H1 (cell line): ENCODE results near the gene BAIAP2L2. TPM values are rescaled to one million over a fixed set of nuclear protein-coding genes. Genes with fewer than 3 reads are reported as not detected.

ENCODE experiments used
- CTCF ChIA-PET: fragments of 300-600 bp; sonication (Branson Sonifier 250); formaldehyde crosslinking; loops from one replicate; lab custom pipeline; 2021; ENCODE audit not compliant: partially characterized antibody; lab: Charles Lee
- POLR2A ChIA-PET: fragments of 300-600 bp; sonication (Branson Sonifier 250); formaldehyde crosslinking; loops from one replicate; lab custom pipeline; 2021; ENCODE audit warnings: inconsistent platforms; ENCODE audit not compliant: partially characterized antibody; lab: Charles Lee
- DNase-seq, 2 experiments: peaks; one replicate each; pipeline versions ENCODE4 v3.0.0 to v3.0.0-alpha.2; 2010 to 2022; ENCODE audit warnings: low spot score in 2 of 2, low read depth in 1 of 2, mixed read lengths in 1 of 2
- FAIRE-seq: peaks from 2 replicates; lab custom pipeline; 2011; peaks lifted over from hg19 to GRCh38; lab: Jason Lieb, UNC
- H2AFZ ChIP-seq: 2 replicates; pipeline ENCODE4 v1.8.1; 2012; ENCODE audit warnings: low read length, inconsistent platforms
- H2AK5ac ChIP-seq: 2 replicates; pipeline ENCODE4 v1.6.1; 2013; ENCODE audit warnings: low read depth, low read length
- H2BK120ac ChIP-seq: replicated peaks from 2 replicates; pipeline ENCODE3; 2013; ENCODE audit warnings: low read depth, low read length, inconsistent platforms
- H2BK12ac ChIP-seq: 2 replicates; pipeline ENCODE4 v1.6.1; 2013; ENCODE audit warnings: low read depth, low read length
- H2BK15ac ChIP-seq: 2 replicates; pipeline ENCODE4 v1.6.1; 2013; ENCODE audit warnings: low read length
- H2BK20ac ChIP-seq: 2 replicates; pipeline ENCODE4 v1.6.1; 2013; ENCODE audit warnings: low read length
- H2BK5ac ChIP-seq: 2 replicates; pipeline ENCODE4 v1.6.1; 2013; ENCODE audit warnings: low read depth, low read length
- H3K14ac ChIP-seq: 2 replicates; pipeline ENCODE4 v1.6.1; 2013; ENCODE audit warnings: inconsistent platforms; ENCODE audit not compliant: insufficient read length
- H3K18ac ChIP-seq: 2 replicates; pipeline ENCODE4 v1.6.1; 2013; ENCODE audit warnings: low read length; ENCODE audit errors: extremely low read depth
- H3K23ac ChIP-seq: 2 replicates; pipeline ENCODE4 v1.6.1; 2013; ENCODE audit warnings: inconsistent platforms; ENCODE audit not compliant: insufficient read length
- H3K23me2 ChIP-seq: 2 replicates; pipeline ENCODE4 v1.6.1; 2013; ENCODE audit warnings: low read depth, low read length
- H3K27ac ChIP-seq: 2 replicates; pipeline ENCODE4 v1.6.1; 2011; ENCODE audit warnings: low read depth, low read length, inconsistent platforms
- H3K27me3 ChIP-seq, 4 experiments: replicated peaks in 1 of 4; 1 replicate in 1 of 4; 2 replicates in 3 of 4; pipeline versions ENCODE4 v1.6.1 to v1.8.1; 2011 to 2013; ENCODE audit warnings: low read length in 3 of 4, mild to moderate bottlenecking in 3 of 4, inconsistent platforms in 2 of 4, mixed read lengths in 2 of 4, moderate library complexity in 1 of 4; ENCODE audit not compliant: control insufficient read depth in 3 of 4, insufficient read depth in 3 of 4; ENCODE audit errors: extremely low read depth in 1 of 4
- H3K36me3 ChIP-seq, 4 experiments: 2 replicates each; pipeline versions ENCODE4 v1.6.1 to v1.8.1; 2011 to 2013; ENCODE audit warnings: mild to moderate bottlenecking in 4 of 4, low read length in 3 of 4, moderate library complexity in 2 of 4, control low read depth in 1 of 4, inconsistent platforms in 1 of 4; ENCODE audit not compliant: insufficient read depth in 4 of 4, control insufficient read depth in 2 of 4
- H3K4ac ChIP-seq: replicated peaks from 2 replicates; pipeline ENCODE3; 2013; ENCODE audit warnings: low read length, low read depth, mixed read lengths, inconsistent platforms; ENCODE audit not compliant: insufficient read length
- H3K4me1 ChIP-seq, 4 experiments: replicated peaks in 1 of 4; 1 replicate in 1 of 4; 2 replicates in 3 of 4; pipeline versions ENCODE4 v1.6.1 to v1.8.1; 2011 to 2013; ENCODE audit warnings: low read length in 3 of 4, inconsistent platforms in 2 of 4, mixed read lengths in 1 of 4; ENCODE audit not compliant: insufficient read depth in 4 of 4, control insufficient read depth in 3 of 4
- H3K4me2 ChIP-seq, 2 experiments: 2 replicates each; pipeline versions ENCODE4 v1.6.1 to v1.8.1; 2011 to 2013; ENCODE audit warnings: low read depth in 2 of 2, low read length in 2 of 2, control low read depth in 1 of 2, inconsistent platforms in 1 of 2, mild to moderate bottlenecking in 1 of 2; ENCODE audit not compliant: insufficient read depth in 1 of 2
- H3K4me3 ChIP-seq, 4 experiments: fragments of 200-600, 300-600 bp in 1 of 4; sonication (generic), shearing (Covaris generic), sonication (Bioruptor Twin) in 1 of 4; 2 replicates each; pipeline versions ENCODE4 v1.5.1 to v1.8.1; 2011 to 2016; ENCODE audit warnings: low read length in 4 of 4, low read depth in 3 of 4, control low read depth in 2 of 4, inconsistent platforms in 2 of 4, mild to moderate bottlenecking in 2 of 4, mixed read lengths in 1 of 4, moderate library complexity in 1 of 4; ENCODE audit not compliant: insufficient read depth in 2 of 4; ENCODE audit errors: extremely low read depth in 1 of 4
- H3K56ac ChIP-seq: replicated peaks from 2 replicates; pipeline ENCODE3; 2013; ENCODE audit warnings: low read depth, mild to moderate bottlenecking, mixed read lengths, low read length, inconsistent platforms; ENCODE audit not compliant: insufficient read length
- H3K79me1 ChIP-seq: 2 replicates; pipeline ENCODE4 v1.6.1; 2013; ENCODE audit warnings: low read depth, low read length, control low read depth
- H3K79me2 ChIP-seq, 2 experiments: 2 replicates each; pipeline versions ENCODE4 v1.6.1 to v1.8.1; 2012 to 2013; ENCODE audit warnings: low read length in 2 of 2, mild to moderate bottlenecking in 2 of 2, inconsistent platforms in 1 of 2; ENCODE audit not compliant: insufficient read depth in 2 of 2, control insufficient read depth in 1 of 2
- H3K9ac ChIP-seq, 4 experiments: replicated peaks in 1 of 4; 1 replicate in 1 of 4; 2 replicates in 3 of 4; pipeline versions ENCODE4 v1.6.1 to v1.8.1; 2011 to 2013; ENCODE audit warnings: low read depth in 3 of 4, low read length in 3 of 4, control low read depth in 2 of 4, mild to moderate bottlenecking in 2 of 4, moderate library complexity in 2 of 4, inconsistent platforms in 1 of 4; ENCODE audit errors: extremely low read depth in 1 of 4
- H3K9me3 ChIP-seq, 2 experiments: 2 replicates each; pipeline versions ENCODE4 v1.6.1 to v1.8.1; 2012 to 2013; ENCODE audit warnings: mild to moderate bottlenecking in 2 of 2, moderate library complexity in 2 of 2, control low read depth in 1 of 2, inconsistent platforms in 1 of 2, low read depth in 1 of 2, low read length in 1 of 2, mixed read lengths in 1 of 2; ENCODE audit not compliant: insufficient read depth in 2 of 2
- H4K20me1 ChIP-seq, 2 experiments: replicated peaks in 1 of 2; 2 replicates each; pipeline versions ENCODE3 to v1.8.1; 2011 to 2013; ENCODE audit warnings: inconsistent platforms in 2 of 2, low read length in 2 of 2, mild to moderate bottlenecking in 1 of 2; ENCODE audit not compliant: insufficient read depth in 2 of 2, control insufficient read depth in 1 of 2
- H4K5ac ChIP-seq: 2 replicates; pipeline ENCODE4 v1.6.1; 2013; ENCODE audit warnings: low read length, low read depth, mixed read lengths, inconsistent platforms; ENCODE audit not compliant: insufficient read length
- H4K8ac ChIP-seq: 2 replicates; pipeline ENCODE4 v1.8.0; 2013; ENCODE audit warnings: mild to moderate bottlenecking, moderate library complexity, low read length, inconsistent platforms; ENCODE audit not compliant: insufficient read depth; ENCODE audit errors: extremely low read depth
- H4K91ac ChIP-seq: replicated peaks from 2 replicates; pipeline ENCODE3; 2013; ENCODE audit warnings: low read length, mixed read lengths, inconsistent platforms; ENCODE audit not compliant: insufficient read length
- CHD2 ChIP-seq: IDR thresholded peaks from 2 replicates; pipeline ENCODE4 v1.6.1; 2012; ENCODE audit warnings: low read length, improper control_type of control experiment
- CTBP2 ChIP-seq: IDR thresholded peaks from 2 replicates; pipeline ENCODE4 v1.7.0; 2011; ENCODE audit warnings: borderline replicate concordance, mild to moderate bottlenecking, moderate library complexity, mixed read lengths, low read length; ENCODE audit not compliant: insufficient read depth, insufficient read length
- CTCF ChIP-seq, 3 experiments: IDR thresholded peaks; 1 replicate in 2 of 3; 2 replicates in 1 of 3; pipeline versions ENCODE4 v1.5.1 to v1.6.1; 2011; ENCODE audit warnings: low read length in 3 of 3, mild to moderate bottlenecking in 3 of 3, inconsistent platforms in 2 of 3, low read depth in 1 of 3, moderate library complexity in 1 of 3; ENCODE audit not compliant: insufficient read depth in 1 of 3; ENCODE audit errors: control extremely low read depth in 1 of 3
- EZH2 ChIP-seq: fragments of 200-600 bp; sonication (generic); IDR thresholded peaks from 2 replicates; pipeline ENCODE4 v1.7.1; 2012; ENCODE audit warnings: low read depth, mild to moderate bottlenecking, moderate library complexity, low read length, inconsistent platforms; ENCODE audit not compliant: severe bottlenecking
- NANOG ChIP-seq: IDR thresholded peaks from 2 replicates; pipeline ENCODE4 v1.6.1; 2011; ENCODE audit warnings: low read length, low read depth, mild to moderate bottlenecking, inconsistent platforms; ENCODE audit not compliant: insufficient read depth, poor library complexity, severe bottlenecking
- POU5F1 ChIP-seq: IDR thresholded peaks from 2 replicates; pipeline ENCODE4 v1.6.1; 2011; ENCODE audit warnings: low read depth, mild to moderate bottlenecking, low read length, moderate library complexity
- SIX5 ChIP-seq: IDR thresholded peaks from 2 replicates; pipeline ENCODE4 v1.6.1; 2011; ENCODE audit warnings: mild to moderate bottlenecking, low read depth, low read length
- SP2 ChIP-seq: IDR thresholded peaks from 2 replicates; pipeline ENCODE4 v1.6.1; 2012; ENCODE audit warnings: mild to moderate bottlenecking, low read length, inconsistent platforms
- USF2 ChIP-seq: IDR thresholded peaks from 2 replicates; pipeline ENCODE4 v1.6.1; 2011; ENCODE audit warnings: low read length, improper control_type of control experiment
- WGBS, 2 experiments: shearing (Covaris generic) in 1 of 2; methylation state at CpG; one replicate each; pipeline versions ENCODE4 v1.1.6 to v1.1.7; 2013 to 2015; ENCODE audit warnings: low lambda C conversion rate in 2 of 2, mixed read lengths in 2 of 2, inconsistent platforms in 1 of 2, low coverage in 1 of 2, missing lambda C conversion rate in 1 of 2; ENCODE audit not compliant: insufficient replicate concordance in 2 of 2, insufficient coverage in 1 of 2, insufficient read length in 1 of 2; ENCODE audit errors: extremely low coverage in 1 of 2, missing lambda C conversion rate in 1 of 2; 5-methylcytosine and 5-hydroxymethylcytosine counted together
- polyA plus RNA-seq, 7 experiments: library from polyadenylated mRNA; depleted of rRNA in 3 of 7; stranded (reverse) in 5 of 7; unstranded in 2 of 7; fragments of >200 nt in 5 of 7; fragments of 200-250 nt in 2 of 7; gene quantifications; 1 replicate in 5 of 7; 2 replicates in 1 of 7; 4 replicates in 1 of 7; pipeline versions ENCODE4 v1.2.1 to v1.2.3, GENCODE V29; 2011 to 2013; ENCODE audit warnings: missing spikeins in 2 of 7, mixed read lengths in 2 of 7
- total RNA-seq: library from RNA; stranded (reverse); fragmentation: NEBNext Ultra II Directional; extraction: Animal tissue kit (Norgen Biotek cat#: 25700); gene quantifications from 2 replicates; pipeline ENCODE4 v1.2.1, GENCODE V29; 2021

BAIAP2L2 gene
- total and polyA plus RNA-seq, 2 of the 8 experiments (the other 6 are each of a cell fraction or from before 2014, with no cell fraction given) = 5.4 to 10.0 TPM

- Histone ChIP-seq H3K79me1 (no peaks in the 10 kb centered on the region), H3K4me1 (peaks cover 0 to 23% (median 15%) of the 10 kb centered on the region in 4 experiments; a peak in 6 of 7 replicates), H2AFZ (no peak overlapping the region), H3K4me2 (no peak overlapping the region; a peak in 1 of 4 replicates), H2BK15ac (peak overlapping the region; percentile 40; the same call in 1 of the 2 replicates), H3K79me2 (no peaks in the 10 kb centered on the region), H3K27me3 (peaks cover 0 to 9% (median 2%) of the 10 kb centered on the region in 4 experiments; a peak in 3 of 7 replicates), H3K9ac (no peak overlapping the region), H3K23ac (no peak overlapping the region), H3K56ac (no peak overlapping the region), H2BK5ac (no peak overlapping the region), H4K91ac (no peak overlapping the region), H4K20me1 (peaks cover 0 to 2% of the 10 kb centered on the region in 2 experiments), H4K8ac (no peak overlapping the region), H3K36me3 (no peaks in the 10 kb centered on the region), H4K5ac (no peak overlapping the region), H2AK5ac (no peak overlapping the region), H3K18ac (no peak overlapping the region), H3K4ac (peak overlapping the region; percentile 13), H2BK120ac (no peak overlapping the region), H3K23me2 (peaks cover 2% of the 10 kb centered on the region; the same call in 1 of the 2 replicates), H3K4me3 (no peak overlapping the region), H3K27ac (no peak overlapping the region), H2BK20ac (0 out of 2 replicates have a peak overlapping the region, but pooled peaks have one; percentile 18), H3K9me3 (no peaks in the 10 kb centered on the region), H3K14ac (no peak overlapping the region), H2BK12ac (no peak overlapping the region; the same call in 1 of the 2 replicates)
- ChIA-PET CTCF (interaction anchor here (3.3 to 4.8 kb wide), 2 partner anchors 12 to 13 kb away, joined by 34 to 64 read pairs; no protein-coding TSS in a partner anchor), POLR2A (interaction anchor here (0.5 to 1.8 kb wide), 4 partner anchors 9 to 182 kb away, joined by 3 to 10 read pairs (median 3); no protein-coding TSS in a partner anchor)
- DNase-seq (no peak), FAIRE-seq (no peak)
- WGBS, 2 experiments = 92% methylated on average over 11 of the region's 12 CpGs; no CpG with 5 or more reads in 1 of the 2 experiments
- TF ChIP-seq NANOG = no peak
- no peak for TF ChIP-seq CTBP2
- no peak for TF ChIP-seq USF2
- no peak for TF ChIP-seq SIX5
- TF ChIP-seq CTCF (IDR thresholded peaks at IDR 0.05; ENCODE audit: control extremely low read depth in 1 of 3, insufficient read depth in 1 of 3, low read depth in 1 of 3, low read length in 3 of 3) = no peak
- no peak for TF ChIP-seq EZH2
- no peak for TF ChIP-seq CHD2
- no peak for TF ChIP-seq POU5F1
- TF ChIP-seq SP2 = no peak
Measured at GRCh38 chr22:38087855-38088254, 22.6 kb downstream of the BAIAP2L2 start.
